Measurements from ENCODE around the gene AK3. TPM values are rescaled to one million over a fixed set of nuclear protein-coding genes. Genes with fewer than 3 reads are reported as not detected.
A peak's percentile ranks its signal among the peaks of the same experiment; 100 is the strongest.
"Not testable (repeated sequence)": the region's sequence is repeated elsewhere in the genome, so short reads cannot be mapped to it uniquely, and the experiment has no call there.

Gene AK3
- 64.4 and 65.5 TPM in 2 replicates for total RNA-seq

GRCh38 chr9:4740638-4741364 lies at the start of gene AK3:
TSS of gene AK3 (minus strand) at chr9:4741202. CDS start at chr9:4741087, 115 bp downstream.
- no peaks in the 10 kb centered on the region for H3K27me3 ChIP-seq (ENCODE audit: control insufficient read depth, insufficient read depth, low read length)
- TF ChIP-seq CTCF (IDR thresholded peaks at IDR 0.05; ENCODE audit: insufficient read depth, low read length, poor library complexity, severe bottlenecking), result no peak
- no peak for DNase-seq (ENCODE audit: low read depth)

GRCh38 chr9:4788703-4789102 lies 47.7 kb upstream of the AK3 start:
- no peaks in the 10 kb centered on the region for H3K27me3 ChIP-seq (ENCODE audit: control insufficient read depth, insufficient read depth, low read length)
- no peak for DNase-seq (ENCODE audit: low read depth)
- no peak for TF ChIP-seq CTCF (IDR thresholded peaks at IDR 0.05; ENCODE audit: insufficient read depth, low read length, poor library complexity, severe bottlenecking)
- no peak overlapping the region for H3K4me3 ChIP-seq (ENCODE audit: low read depth, low read length)
- H3K36me3 ChIP-seq (ENCODE audit: control insufficient read depth, insufficient read depth, low read length), result no peaks in the 10 kb centered on the region

More at GRCh38 chr9:4740638-4741364, at the start of gene AK3:
- peak within 1 kb of the TSS; percentile 97 for H3K4me3 ChIP-seq (ENCODE audit: low read depth, low read length)
- no peaks in the 10 kb centered on the region for H3K36me3 ChIP-seq (ENCODE audit: control insufficient read depth, insufficient read depth, low read length)

- no peak for TF ChIP-seq CTCF (IDR thresholded peaks at IDR 0.05; ENCODE audit: insufficient read depth, low read length, poor library complexity, severe bottlenecking)
- Histone ChIP-seq H3K4me3 (ENCODE audit: low read depth, low read length) (no peak overlapping the region), H3K27me3 (ENCODE audit: control insufficient read depth, insufficient read depth, low read length) (no peaks in the 10 kb centered on the region), H3K36me3 (ENCODE audit: control insufficient read depth, insufficient read depth, low read length) (no peaks in the 10 kb centered on the region)
- DNase-seq (ENCODE audit: low read depth), result no peak
These were observed 46.9 kb upstream of the AK3 start for GRCh38 chr9:4787876-4788275.

GRCh38 chr9:4786599-4786998 lies 45.6 kb upstream of the AK3 start:
- H3K27me3 ChIP-seq (ENCODE audit: control insufficient read depth, insufficient read depth, low read length), result no peaks in the 10 kb centered on the region
- TF ChIP-seq CTCF (IDR thresholded peaks at IDR 0.05; ENCODE audit: insufficient read depth, low read length, poor library complexity, severe bottlenecking), result no peak
- DNase-seq (ENCODE audit: low read depth), result no peak
- no peak overlapping the region for H3K4me3 ChIP-seq (ENCODE audit: low read depth, low read length)
- H3K36me3 ChIP-seq (ENCODE audit: control insufficient read depth, insufficient read depth, low read length), result no peaks in the 10 kb centered on the region

GRCh38 chr9:4784403-4784802 lies 43.4 kb upstream of the AK3 start:
- no peak overlapping the region for H3K4me3 ChIP-seq (ENCODE audit: low read depth, low read length)
- no peak for DNase-seq (ENCODE audit: low read depth)
- H3K27me3 ChIP-seq (ENCODE audit: control insufficient read depth, insufficient read depth, low read length), result no peaks in the 10 kb centered on the region
- no peak for TF ChIP-seq CTCF (IDR thresholded peaks at IDR 0.05; ENCODE audit: insufficient read depth, low read length, poor library complexity, severe bottlenecking)
- no peaks in the 10 kb centered on the region for H3K36me3 ChIP-seq (ENCODE audit: control insufficient read depth, insufficient read depth, low read length)

GRCh38 chr9:4783191-4783590 lies 42.2 kb upstream of the AK3 start:
- H3K4me3 ChIP-seq (ENCODE audit: low read depth, low read length); DNase-seq (ENCODE audit: low read depth); H3K36me3 ChIP-seq (ENCODE audit: control insufficient read depth, insufficient read depth, low read length); H3K27me3 ChIP-seq (ENCODE audit: control insufficient read depth, insufficient read depth, low read length): not testable (repeated sequence)

All from kidney epithelial cell (primary cell).